Jurkat, Clone E6-1 (cell line): ENCODE results near the gene RBM26.

Experiments used
- DNase-seq: peaks from one replicate; pipeline ENCODE4 v3.0.0-alpha.2; 2011; ENCODE audit warnings: low read depth, low spot score
- H3K4me3 ChIP-seq: 2 replicates; pipeline ENCODE4 v1.5.1; 2011; ENCODE audit warnings: mild to moderate bottlenecking, low read length, control low read depth, moderate library complexity

Gene RBM26

GRCh38 chr13:79393564-79394249 is 12.3 kb downstream of the RBM26 start:
- H3K4me3 ChIP-seq: peak overlapping the region; percentile 12
- DNase-seq: peak; percentile 72

GRCh38 chr13:79392882-79393563 is 13.0 kb downstream of the RBM26 start:
- no peak overlapping the region for H3K4me3 ChIP-seq
- DNase-seq: peak; percentile 61

- DNase-seq: no peak
Observed at GRCh38 chr13:79389026-79389425, 17.0 kb downstream of the RBM26 start.

GRCh38 chr13:79387853-79388252 is 18.2 kb downstream of the RBM26 start:
- H3K4me3 ChIP-seq: no peak overlapping the region
- no peak for DNase-seq

More at GRCh38 chr13:79389026-79389425, 17.0 kb downstream of the RBM26 start:
- H3K4me3 ChIP-seq: no peak overlapping the region

- H3K4me3 ChIP-seq: no peak overlapping the region
- DNase-seq: no peak
Observed at GRCh38 chr13:79386125-79386826, 19.8 kb downstream of the RBM26 start.

GRCh38 chr13:79385694-79386093 is 20.4 kb downstream of the RBM26 start:
- no peak overlapping the region for H3K4me3 ChIP-seq
- DNase-seq: no peak

- DNase-seq: no peak
- no peak overlapping the region for H3K4me3 ChIP-seq
Observed at GRCh38 chr13:79384022-79384610, 21.9 kb downstream of the RBM26 start.

- H3K4me3 ChIP-seq: no peak overlapping the region
- DNase-seq: no peak
Observed at GRCh38 chr13:79382545-79383275, 23.3 kb downstream of the RBM26 start.

- DNase-seq: no peak
- no peak overlapping the region for H3K4me3 ChIP-seq
Observed at GRCh38 chr13:79380997-79381396, 25.1 kb downstream of the RBM26 start.

- DNase-seq: no peak
- H3K4me3 ChIP-seq: no peak overlapping the region
Observed at GRCh38 chr13:79379274-79379673, 26.8 kb downstream of the RBM26 start.

GRCh38 chr13:79376843-79377242 is 29.2 kb downstream of the RBM26 start:
- H3K4me3 ChIP-seq: no peak overlapping the region

GRCh38 chr13:79374578-79374977 is 31.5 kb downstream of the RBM26 start:
- no peak for DNase-seq
- H3K4me3 ChIP-seq: no peak overlapping the region

More at GRCh38 chr13:79376843-79377242, 29.2 kb downstream of the RBM26 start:
- DNase-seq: no peak

- no peak overlapping the region for H3K4me3 ChIP-seq
- DNase-seq: no peak
Observed at GRCh38 chr13:79373916-79374315, 32.1 kb downstream of the RBM26 start.

- no peak overlapping the region for H3K4me3 ChIP-seq
- no peak for DNase-seq
Observed at GRCh38 chr13:79369226-79369625, 36.8 kb downstream of the RBM26 start.

- no peak overlapping the region for H3K4me3 ChIP-seq
- DNase-seq: no peak
Observed at GRCh38 chr13:79365981-79366380, 40.1 kb downstream of the RBM26 start.

- no peak for DNase-seq
- no peak overlapping the region for H3K4me3 ChIP-seq
Observed at GRCh38 chr13:79361299-79361698, 44.8 kb downstream of the RBM26 start.

GRCh38 chr13:79360095-79360494 is 46.0 kb downstream of the RBM26 start:
- H3K4me3 ChIP-seq: no peak overlapping the region
- DNase-seq: no peak

- no peak overlapping the region for H3K4me3 ChIP-seq
- no peak for DNase-seq
Observed at GRCh38 chr13:79359064-79359463, 47.0 kb downstream of the RBM26 start.

GRCh38 chr13:79354285-79354684 is 51.8 kb downstream of the RBM26 start:
- no peak overlapping the region for H3K4me3 ChIP-seq
- no peak for DNase-seq
